Activated CD8-positive, alpha-beta memory T cell treated with anti-CD3 and anti-CD28 coated beads for 1 hour (primary cell): Measurements from ENCODE around the gene TMEM167B.
"Not testable (repeated sequence)": the region's sequence is repeated elsewhere in the genome, so short reads cannot be mapped to it uniquely, and the experiment has no call there.

Experiments
- DNase-seq, 2 donors: peaks; one replicate each; pipeline ENCODE4 v3.0.0-alpha.2; 2020; ENCODE audit warnings: low read depth in 1 of 2; ENCODE audit errors: extremely low read depth in 1 of 2

Gene TMEM167B

DNA sequence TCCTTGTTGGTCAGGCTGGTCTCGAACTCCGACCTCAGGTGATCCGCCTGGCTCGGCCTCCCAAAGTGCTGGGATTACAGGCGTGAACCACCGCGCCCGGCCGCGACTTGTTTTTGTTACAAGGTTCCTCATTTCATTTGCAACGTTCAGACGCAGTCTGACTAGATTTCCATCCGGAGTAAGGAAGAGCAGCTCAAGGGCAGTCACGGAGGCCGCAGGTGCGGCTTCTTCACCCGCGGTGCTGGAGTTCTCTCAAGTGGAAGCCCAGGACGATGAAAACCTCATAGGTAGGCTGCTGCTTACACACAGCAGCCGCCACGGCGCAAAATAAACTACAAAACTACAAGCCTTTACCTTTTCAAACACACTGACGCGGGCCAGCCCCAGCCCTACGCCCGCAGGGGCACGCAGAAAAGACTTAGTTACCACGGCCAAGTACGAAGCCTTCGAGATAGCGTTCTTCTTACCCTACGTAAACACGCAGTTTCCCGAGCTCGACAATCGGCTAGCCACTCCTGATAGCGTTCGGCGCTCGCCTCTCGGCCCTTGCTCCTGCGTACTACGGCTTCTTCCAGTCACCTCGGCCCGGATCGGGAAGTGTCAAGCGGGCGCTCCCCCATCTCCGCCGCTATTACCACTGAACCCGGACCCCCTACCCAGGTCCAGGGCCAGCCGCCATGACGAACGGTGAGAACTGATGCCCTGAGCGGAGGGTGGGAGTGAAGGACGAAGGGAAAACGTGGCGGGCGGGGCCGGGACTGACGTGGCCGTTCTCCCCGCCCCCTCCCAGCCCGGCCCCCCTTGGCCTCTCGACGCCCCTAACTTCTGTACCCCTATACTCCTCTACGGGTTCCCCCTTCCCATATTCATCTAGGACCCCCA lies at the start of gene TMEM167B:
Gene TMEM167B, plus strand, starts transcription at position 569 of the 882 bp plus-strand sequence. Its CDS starts 109 bp downstream, at position 678.
- peak; percentile 66 to 71 for DNase-seq

DNA sequence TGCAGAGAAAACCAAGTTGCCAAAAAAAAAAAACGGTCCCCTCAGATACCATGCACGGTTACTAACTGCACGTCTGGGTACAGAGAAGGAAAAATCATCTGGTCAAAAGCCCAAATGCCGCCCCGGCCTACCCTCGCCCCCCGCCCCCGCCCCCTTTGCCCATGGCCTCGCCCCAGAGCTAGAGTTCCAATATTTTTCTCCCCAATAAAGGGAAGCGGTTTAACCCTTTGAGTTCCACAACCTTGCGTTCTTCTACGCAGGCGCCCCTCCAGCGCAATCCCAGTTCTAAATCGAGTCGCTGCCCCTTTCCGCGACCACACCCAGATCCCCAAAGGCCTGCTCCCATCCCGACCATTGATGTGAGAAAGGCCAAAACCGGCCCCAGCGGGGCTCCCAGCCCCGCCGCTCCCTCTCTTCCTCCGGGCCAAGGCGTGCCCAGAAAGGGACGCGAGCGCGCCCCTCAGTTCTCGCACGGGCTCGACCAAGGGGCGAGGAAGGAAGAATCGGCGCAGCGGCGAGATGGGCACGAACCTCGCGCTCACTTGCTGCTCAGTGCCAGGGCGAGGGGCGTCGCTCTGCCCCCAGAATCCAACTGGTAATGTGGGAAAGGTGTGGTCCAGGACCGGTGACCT lies 49.5 kb upstream of the TMEM167B start:
- no peak for DNase-seq

DNA sequence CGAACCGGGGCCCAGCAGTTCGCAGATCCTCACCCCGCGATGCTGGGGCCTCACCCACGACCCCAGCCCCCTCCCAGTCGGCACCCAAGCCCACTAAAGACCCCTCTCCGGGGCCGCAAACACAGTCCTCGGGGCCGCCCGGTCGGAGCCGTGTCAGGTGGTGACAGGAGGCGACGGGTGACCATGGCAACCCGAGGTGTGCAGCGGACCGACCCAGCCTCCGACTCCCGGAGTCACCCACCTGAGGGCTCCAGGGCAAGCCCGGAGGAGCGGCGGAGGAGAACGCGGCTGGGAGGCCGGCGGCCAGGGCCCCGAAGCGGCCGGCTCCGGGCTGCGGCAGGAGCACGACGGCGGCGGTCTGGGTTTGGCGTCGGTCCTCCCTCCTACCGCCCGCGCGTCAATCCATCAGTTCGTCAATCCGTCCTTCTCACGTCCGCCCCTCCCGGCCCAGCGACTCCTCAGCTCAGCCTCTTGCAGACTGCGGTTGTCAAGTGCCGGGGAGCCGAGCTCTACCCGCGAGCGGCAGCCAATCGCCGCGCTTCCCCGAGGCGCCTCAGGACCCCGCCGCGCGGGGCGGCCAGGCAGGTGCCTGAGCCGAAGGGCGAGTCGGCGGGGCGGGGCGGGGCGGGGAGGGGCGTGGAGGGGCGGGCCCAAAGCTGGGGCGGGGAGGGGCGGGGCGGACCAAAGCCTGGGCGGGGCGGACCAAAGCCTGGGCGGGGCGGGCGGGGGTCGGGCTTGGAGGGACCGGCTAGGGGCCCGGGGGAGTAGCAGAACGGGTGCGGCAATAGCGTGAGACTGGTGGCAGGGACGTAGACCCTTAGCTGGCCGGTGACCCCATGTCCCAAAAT lies 48.7 kb upstream of the TMEM167B start, which contains the start of gene WDR47:
Gene WDR47, minus strand, starts transcription at position 482 of the 848 bp plus-strand sequence. CDS start 18,590 bp downstream, outside the sequence.
- DNase-seq, result peak; percentile 89 to 91

DNA sequence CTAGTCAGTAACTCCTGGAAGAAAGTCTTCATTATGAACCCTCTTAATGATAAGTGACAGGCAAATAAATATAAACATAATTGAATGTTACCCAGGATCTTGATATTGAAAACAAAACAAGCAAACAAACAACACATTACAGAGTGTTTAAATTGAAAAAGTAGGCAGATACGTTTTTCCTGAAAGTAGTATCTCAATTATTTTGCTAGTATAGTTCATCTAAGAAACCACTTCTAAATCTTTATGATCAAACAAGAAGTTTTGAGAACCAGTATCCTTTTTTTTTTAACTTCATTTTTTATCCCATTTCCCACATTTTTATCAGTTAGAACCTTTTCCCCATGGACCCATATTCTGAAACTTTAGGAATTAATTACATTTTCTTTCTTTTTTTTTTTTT lies 45.0 kb upstream of the TMEM167B start:
- DNase-seq, result no peak

DNA sequence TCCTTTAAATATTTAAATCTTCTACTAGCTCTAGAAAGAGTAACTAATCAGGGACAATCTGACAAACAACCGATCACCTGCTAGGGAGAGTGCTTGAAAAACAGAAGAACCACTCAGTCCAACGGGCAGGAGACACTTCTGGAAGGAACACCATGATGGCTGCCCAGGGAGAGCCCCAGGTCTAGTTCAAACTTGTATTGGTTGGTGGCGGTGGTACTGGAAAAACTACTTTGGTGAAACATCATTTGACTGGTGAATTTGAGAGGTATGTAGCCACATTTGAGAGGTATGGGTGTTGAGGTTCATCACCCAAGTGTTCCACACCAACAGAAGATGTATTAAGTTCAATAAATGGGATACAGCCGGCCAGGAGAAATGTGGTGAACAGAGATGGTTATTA lies 43.9 kb upstream of the TMEM167B start:
- no peak for DNase-seq

DNA sequence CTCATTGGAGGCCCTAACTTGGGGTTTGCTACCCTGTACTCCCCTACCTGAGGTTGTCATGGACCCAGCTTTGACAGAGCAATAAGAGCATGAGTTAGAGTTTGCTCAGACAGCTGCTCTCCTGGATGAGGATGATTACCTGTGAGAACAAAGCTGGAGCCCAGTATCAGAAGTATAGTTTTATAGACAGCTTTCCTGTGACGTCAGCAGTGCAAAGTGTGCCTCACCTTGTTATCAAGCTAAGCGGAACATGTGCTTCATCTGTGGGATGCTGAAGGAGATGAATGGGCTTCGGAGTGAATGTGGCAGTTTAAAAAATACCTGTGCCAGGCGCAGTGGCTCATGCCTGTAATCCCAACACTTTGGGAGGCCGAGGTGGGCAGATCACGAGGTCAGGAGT lies 43.2 kb upstream of the TMEM167B start:
- DNase-seq, result no peak

DNA sequence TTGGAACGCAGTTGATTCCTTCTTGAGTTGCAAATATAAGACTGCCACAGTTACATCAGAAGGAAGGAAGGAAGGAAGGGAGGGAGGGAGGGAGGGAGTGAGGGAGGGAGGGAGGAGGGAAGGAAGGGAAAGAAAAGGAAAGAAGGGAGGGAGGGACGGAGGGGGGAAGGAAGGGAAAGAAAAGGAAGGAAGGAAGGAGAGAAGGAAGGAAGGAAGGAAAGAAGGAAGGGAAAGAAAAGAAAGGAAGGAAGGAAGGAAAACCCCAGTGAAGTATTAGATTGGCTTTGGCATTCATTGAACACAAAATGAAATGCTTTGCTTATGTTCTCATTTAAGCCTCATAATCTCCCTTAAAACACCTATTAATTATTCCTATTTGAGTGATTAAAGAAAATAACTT lies 42.2 kb upstream of the TMEM167B start:
- DNase-seq, result no peak

DNA sequence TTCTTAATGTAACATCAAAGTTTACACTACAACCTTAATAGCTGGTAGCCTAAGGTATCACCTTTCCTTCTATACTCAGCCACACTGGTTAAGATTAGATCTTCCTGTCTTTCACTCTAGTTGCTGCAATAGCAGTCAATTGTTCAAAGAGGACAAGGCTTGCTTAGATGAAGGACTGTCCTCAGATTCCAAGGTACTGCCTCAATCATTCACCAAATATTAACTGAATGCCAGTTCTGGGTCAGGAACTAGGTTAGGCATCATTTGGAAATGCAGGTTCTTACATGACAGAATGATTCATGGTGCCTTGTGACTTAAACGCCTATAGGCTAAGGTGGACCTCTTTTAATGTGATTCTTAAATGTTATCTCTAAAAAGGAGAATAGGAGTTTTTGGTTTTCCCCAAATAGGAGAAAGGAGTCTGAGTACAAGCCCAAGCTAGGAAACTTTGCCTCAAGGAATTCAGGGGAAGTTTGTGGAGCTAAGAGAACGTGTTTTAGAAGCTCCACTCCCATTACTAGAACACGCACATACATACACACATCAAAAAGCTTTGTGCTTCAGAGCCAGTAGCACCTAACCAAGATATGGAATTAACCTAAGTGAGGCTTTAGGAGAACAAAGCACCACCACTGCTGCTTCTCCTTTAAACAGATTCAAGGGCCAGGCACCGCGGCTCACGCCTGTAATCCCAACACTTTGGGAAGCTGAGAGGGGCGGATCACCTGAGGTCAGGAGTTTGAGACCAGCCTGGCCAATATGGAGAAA lies 40.2 kb upstream of the TMEM167B start:
- no peak for DNase-seq

DNA sequence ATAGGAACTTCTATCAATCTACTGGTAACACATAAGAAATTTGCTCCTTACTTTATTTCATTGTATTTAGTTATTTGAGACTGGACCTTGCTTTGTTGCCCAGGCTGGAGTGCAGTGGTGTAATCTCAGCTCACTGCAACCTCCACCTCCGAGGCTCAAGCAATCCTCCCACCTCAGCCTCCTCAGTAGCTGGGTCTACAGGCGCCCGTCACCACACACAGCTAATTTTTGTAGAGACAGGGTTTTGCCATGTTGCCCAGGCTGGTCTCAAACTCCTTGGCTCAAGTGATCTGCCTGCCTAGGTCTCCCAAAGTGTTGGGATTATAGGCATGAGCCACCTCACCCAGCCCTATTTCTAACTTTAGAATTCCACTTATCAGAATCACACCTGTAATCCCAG lies 38.4 kb upstream of the TMEM167B start:
- not testable (repeated sequence) for DNase-seq

DNA sequence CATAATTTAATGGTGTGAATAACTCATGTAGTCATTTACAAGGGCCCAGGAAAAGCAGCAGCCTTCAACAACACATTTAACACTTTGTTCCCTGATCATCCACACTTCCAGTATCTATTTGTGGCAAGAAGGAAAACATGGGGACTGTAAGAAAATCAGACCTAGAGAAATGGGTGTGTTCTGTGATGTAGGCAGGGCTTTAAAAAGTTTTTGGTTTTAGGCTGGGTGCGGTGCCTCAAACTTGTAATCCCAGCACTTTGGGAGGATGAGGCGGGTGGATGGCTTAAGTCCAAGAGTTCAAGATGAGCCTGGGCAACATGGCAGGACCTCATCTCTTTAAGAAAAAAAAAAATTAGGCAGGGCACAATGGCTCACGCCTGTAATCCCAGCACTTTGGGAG lies 34.5 kb upstream of the TMEM167B start:
- DNase-seq, result no peak

DNA sequence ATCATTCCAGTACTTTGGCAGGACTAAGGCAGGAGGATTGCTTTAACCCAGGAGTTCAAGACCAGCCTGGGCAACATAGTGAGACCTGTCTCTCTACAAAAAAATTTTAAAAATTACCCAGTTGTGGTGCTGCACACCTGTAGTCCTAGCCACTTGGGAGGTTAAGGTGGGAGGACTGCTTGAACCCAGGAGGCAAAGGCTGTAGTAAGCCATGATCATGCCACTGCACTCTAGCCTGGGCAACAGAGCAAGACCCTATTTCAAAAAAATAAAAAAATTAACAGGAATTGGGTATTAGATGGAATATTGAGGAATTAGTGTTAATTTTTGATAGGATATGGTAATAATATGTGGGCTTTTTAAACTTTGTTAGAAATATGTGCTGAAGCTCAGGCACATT lies 31.5 kb upstream of the TMEM167B start:
- no peak for DNase-seq

DNA sequence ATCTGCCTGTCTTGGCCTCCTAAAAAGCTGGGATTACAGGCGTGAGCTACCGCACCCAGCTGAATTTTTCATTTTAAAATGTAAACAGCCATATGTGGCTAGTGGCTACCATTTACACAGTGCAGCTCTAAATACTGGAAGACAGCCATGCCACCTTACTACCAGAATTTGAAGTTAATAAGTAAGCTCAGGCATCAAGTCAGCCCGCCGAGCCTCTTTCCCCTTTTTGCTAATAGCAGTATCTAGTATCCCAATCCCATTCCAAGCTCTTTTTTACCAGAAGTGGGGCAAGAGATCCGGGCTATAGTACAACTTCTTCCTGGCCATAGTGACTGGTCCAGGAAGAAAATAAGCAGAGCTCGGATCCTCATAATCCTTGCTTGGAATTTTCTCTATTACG lies 29.9 kb upstream of the TMEM167B start:
- no peak for DNase-seq

DNA sequence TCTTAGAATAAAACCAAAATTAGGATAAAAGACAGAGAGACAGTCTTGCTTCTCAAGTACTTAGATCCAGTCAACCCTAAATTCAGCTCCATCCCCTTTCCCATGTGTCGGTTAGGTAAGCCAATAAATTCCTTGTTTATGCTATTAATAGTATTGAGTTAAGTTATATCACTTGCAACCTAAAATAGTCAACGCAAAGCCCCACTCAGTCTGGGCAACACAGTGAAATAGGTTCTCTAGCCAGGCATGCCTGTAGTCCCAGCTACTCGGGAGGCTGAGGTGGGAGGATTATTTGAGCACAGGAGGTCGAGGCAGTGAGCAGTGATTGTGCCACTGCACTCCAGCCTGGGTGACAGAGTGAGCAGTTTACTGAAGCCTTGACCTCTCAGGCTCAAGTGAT lies 29.4 kb upstream of the TMEM167B start:
- DNase-seq, result no peak

DNA sequence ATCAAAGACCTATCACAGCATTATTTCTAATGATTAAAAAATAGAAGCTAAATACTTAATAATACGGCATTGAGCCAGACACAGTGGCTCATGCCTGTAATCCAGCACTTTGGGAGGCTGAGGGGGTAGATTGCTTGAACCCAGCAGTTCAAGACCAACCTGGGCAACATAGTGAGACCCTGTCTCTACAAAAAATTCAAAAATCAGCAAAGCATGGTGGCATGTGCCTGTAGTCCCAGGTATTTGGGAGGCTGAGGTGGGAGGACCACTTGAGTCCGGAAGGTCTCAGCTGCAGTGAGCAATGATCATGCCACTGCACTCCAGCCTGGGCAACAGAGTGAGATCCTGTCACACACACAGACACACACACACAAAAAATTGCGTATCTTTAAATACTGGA lies 25.4 kb upstream of the TMEM167B start:
- DNase-seq, result no peak

DNA sequence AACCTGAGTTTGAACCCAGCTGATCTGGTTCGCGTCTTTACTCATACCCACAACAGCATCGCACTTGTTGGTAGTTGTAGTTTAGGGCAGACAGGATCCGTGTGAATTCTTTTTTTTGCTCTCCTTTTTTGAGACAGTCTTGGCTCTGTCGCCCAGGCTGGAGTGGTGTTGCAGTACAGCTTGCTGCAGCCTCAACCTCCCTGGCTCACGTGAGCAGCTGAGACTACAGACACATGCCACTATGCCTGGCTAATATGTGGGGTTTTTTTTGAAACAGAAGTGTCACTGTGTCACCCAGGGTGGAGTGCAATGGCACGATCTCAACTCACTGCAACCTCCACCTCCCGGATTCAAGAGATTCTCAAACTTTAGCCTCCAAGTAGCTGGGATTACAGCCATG lies 22.7 kb upstream of the TMEM167B start:
- no peak for DNase-seq

DNA sequence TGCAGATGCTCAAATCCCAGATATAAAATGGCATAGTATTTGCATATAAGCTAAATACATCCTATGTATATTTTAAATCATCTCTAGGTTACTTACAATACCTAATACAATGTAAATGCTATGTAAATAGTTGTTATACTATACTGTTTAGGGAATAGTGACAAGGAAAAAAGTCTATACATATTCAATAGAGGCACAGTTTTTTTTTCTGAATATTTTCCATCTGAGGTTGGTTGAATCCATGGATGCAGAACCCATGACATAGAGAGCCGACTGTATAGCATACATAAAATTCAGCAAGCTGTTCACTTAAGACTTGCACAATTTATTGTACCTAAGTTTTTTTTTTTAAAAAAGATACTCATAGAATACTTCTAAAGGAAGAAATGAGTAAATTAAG lies 21.3 kb upstream of the TMEM167B start:
- no peak for DNase-seq

DNA sequence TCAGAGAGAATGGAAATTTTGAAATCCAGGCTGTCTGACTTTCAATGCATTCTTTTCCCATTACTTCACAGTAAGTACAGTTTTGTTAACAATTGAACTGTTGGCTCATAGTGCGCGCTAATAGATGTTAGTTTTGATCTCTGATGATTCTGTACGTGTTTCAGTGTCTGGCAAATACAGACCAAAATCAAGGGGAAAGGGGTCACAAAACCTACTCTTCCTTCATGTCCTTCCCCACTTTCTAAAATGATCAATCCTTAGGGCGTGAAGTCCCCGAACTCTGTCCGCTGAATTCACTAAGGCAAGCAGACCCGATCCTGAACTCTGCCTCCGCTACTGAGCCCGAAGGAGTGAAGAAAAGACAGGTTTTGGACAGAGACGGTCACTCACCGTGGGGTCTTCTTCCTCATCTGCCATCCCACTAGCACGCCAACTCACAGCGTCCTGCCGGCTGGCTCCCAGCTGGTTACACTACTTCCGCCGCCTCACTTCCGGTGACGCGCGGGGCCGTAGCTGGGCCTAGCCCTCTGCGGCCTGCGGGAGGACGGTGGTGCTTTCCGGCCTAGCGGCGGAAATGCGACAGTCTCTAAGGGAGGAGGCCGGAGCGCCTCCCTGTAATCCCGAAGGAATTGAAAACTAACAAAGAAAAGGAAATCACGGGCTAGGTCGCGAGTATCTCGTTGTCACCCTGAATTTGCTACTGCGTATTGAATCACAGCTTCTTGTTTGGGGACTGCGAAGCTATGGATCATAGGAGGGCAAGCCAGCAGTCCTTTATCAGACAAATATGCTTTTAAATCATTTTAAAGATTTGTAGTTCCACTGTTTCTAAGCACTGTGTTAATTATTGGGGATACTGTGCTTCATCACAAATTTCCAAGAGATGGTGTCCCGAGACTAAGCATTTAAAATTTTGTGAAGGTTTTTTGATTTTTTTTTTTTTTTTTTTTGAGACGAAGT lies 14.8 kb upstream of the TMEM167B start, which contains the start of gene TAF13:
Gene TAF13, minus strand, starts transcription at position 473 of the 960 bp plus-strand sequence. Its CDS starts 56 bp downstream, at position 417.
- DNase-seq, result peak; percentile 58 to 83

DNA sequence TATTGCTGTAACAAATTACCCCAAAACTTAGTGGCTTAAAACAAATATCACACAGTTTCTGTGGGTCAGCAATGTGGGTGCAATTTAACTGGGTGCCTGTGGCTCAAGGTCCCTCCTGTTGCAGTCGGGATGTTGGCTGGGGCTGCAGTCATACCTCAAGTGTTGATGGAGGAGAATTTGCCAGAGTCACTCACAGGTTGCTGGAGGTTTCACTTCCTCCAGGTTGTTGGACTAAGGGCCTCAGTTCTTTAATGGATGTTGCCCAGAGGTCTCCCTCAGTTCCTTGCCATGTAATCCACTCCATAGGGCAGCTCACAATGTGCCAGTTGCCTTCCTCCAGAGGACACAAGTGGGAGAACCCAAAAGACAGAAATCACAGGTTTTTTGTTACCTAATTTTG lies 12.2 kb upstream of the TMEM167B start:
- no peak for DNase-seq

DNA sequence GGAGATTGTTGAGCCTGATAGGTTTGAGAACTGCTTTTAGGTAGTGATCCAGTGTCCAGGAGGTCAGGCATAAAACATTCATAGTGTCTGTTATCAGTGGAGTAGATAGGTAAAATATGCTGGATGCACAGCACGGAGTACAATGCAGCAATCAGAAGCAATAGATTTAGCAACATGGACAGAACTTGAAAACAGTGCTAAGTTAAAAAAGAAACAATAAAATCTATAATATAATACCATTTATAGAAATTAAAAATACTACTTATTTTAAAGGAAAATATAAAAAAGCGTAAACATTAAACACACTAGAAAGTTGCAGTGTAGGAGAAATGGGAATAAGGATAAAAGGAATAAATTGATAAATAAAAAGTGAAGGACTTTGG lies 11.3 kb upstream of the TMEM167B start:
- DNase-seq, result no peak
